H9 (cell line): ENCODE results near the gene P4HA1. TPM values are rescaled to one million over a fixed set of nuclear protein-coding genes. Genes with fewer than 3 reads are reported as not detected.

Source experiments
- DNase-seq: peaks from one replicate; pipeline ENCODE4 v3.0.0-alpha.2; 2017
- H2AFZ ChIP-seq: one replicate; pipeline ENCODE4 v1.6.1; 2013; ENCODE audit warnings: mild to moderate bottlenecking, low read length, control low read depth, moderate library complexity
- H2AK5ac ChIP-seq: 2 replicates; pipeline ENCODE4 v1.6.1; 2013; ENCODE audit warnings: low read length, control low read depth, mixed read lengths; ENCODE audit not compliant: insufficient read length
- H2BK120ac ChIP-seq: one replicate; pipeline ENCODE4 v1.6.1; 2013; ENCODE audit warnings: low read depth, mild to moderate bottlenecking, low read length, control low read depth, inconsistent platforms; ENCODE audit not compliant: poor library complexity, severe bottlenecking
- H2BK12ac ChIP-seq: 2 replicates; pipeline ENCODE4 v1.6.1; 2013; ENCODE audit warnings: low read length, control low read depth, mixed read lengths, low read depth; ENCODE audit not compliant: insufficient read length
- H2BK15ac ChIP-seq: 2 replicates; pipeline ENCODE4 v1.6.1; 2013; ENCODE audit warnings: low read depth, low read length, control low read depth
- H2BK20ac ChIP-seq: one replicate; pipeline ENCODE4 v1.6.1; 2013; ENCODE audit warnings: low read depth, mild to moderate bottlenecking, low read length, control low read depth, inconsistent platforms; ENCODE audit not compliant: poor library complexity, severe bottlenecking
- H2BK5ac ChIP-seq: 2 replicates; pipeline ENCODE4 v1.6.1; 2013; ENCODE audit warnings: low read length, control low read depth, mixed read lengths; ENCODE audit not compliant: insufficient read length
- H3K14ac ChIP-seq: 2 replicates; pipeline ENCODE4 v1.6.1; 2013; ENCODE audit warnings: low read length, control low read depth; ENCODE audit not compliant: insufficient read depth
- H3K18ac ChIP-seq: 2 replicates; pipeline ENCODE4 v1.6.1; 2013; ENCODE audit warnings: low read depth, mild to moderate bottlenecking, mixed read lengths, low read length, control low read depth; ENCODE audit not compliant: insufficient read length
- H3K23ac ChIP-seq: 2 replicates; pipeline ENCODE4 v1.6.1; 2013; ENCODE audit warnings: low read length, control low read depth, mixed read lengths, low read depth; ENCODE audit not compliant: insufficient read length
- H3K23me2 ChIP-seq: 2 replicates; pipeline ENCODE4 v1.6.1; 2013; ENCODE audit warnings: low read depth, mild to moderate bottlenecking, mixed read lengths, low read length, control low read depth; ENCODE audit not compliant: insufficient read length, poor library complexity, severe bottlenecking
- H3K27ac ChIP-seq: 2 replicates; pipeline ENCODE4 v1.5.1; 2013; ENCODE audit warnings: low read length, control low read depth, mixed read lengths, low read depth; ENCODE audit not compliant: insufficient read length
- H3K27me3 ChIP-seq: 2 replicates; pipeline ENCODE4 v1.6.1; 2013; ENCODE audit warnings: low read length, control low read depth, inconsistent platforms; ENCODE audit not compliant: insufficient read depth
- H3K4ac ChIP-seq: 2 replicates; pipeline ENCODE4 v1.6.1; 2013; ENCODE audit warnings: low read depth, mild to moderate bottlenecking, control low read depth, inconsistent platforms, low read length, moderate library complexity
- H3K4me1 ChIP-seq: 2 replicates; pipeline ENCODE4 v1.6.1; 2013; ENCODE audit warnings: low read length, control low read depth, inconsistent platforms; ENCODE audit not compliant: insufficient read depth
- H3K4me2 ChIP-seq: 2 replicates; pipeline ENCODE4 v1.6.1; 2013; ENCODE audit warnings: low read length, control low read depth, mixed read lengths; ENCODE audit not compliant: insufficient read length, insufficient read depth
- H3K56ac ChIP-seq: 2 replicates; pipeline ENCODE4 v1.6.1; 2013; ENCODE audit warnings: low read depth, mild to moderate bottlenecking, mixed read lengths, low read length, control low read depth; ENCODE audit not compliant: insufficient read length
- H3K79me1 ChIP-seq: 2 replicates; pipeline ENCODE4 v1.6.1; 2013; ENCODE audit warnings: low read depth, mild to moderate bottlenecking, moderate library complexity, low read length, control low read depth, inconsistent platforms; ENCODE audit not compliant: insufficient read depth, poor library complexity, severe bottlenecking
- H3K79me2 ChIP-seq: 2 replicates; pipeline ENCODE4 v1.6.1; 2013; ENCODE audit warnings: low read length, control low read depth, inconsistent platforms; ENCODE audit not compliant: insufficient read depth
- H3K9ac ChIP-seq: 2 replicates; pipeline ENCODE4 v1.6.1; 2013; ENCODE audit warnings: low read length, control low read depth, mixed read lengths; ENCODE audit not compliant: insufficient read length; ENCODE audit errors: extremely low read depth
- H3K9me3 ChIP-seq: one replicate; pipeline ENCODE4 v1.6.1; 2013; ENCODE audit warnings: low read depth, low read length, inconsistent platforms; ENCODE audit not compliant: control insufficient read depth
- H3T11ph ChIP-seq: one replicate; pipeline ENCODE4 v1.6.1; 2013; ENCODE audit warnings: mild to moderate bottlenecking, low read length, control low read depth, inconsistent platforms
- H4K20me1 ChIP-seq: one replicate; pipeline ENCODE4 v1.6.1; 2013; ENCODE audit not compliant: control insufficient read depth, insufficient read length, insufficient read depth
- H4K5ac ChIP-seq: 2 replicates; pipeline ENCODE4 v1.6.1; 2013; ENCODE audit warnings: low read depth, mild to moderate bottlenecking, mixed read lengths, low read length, control low read depth; ENCODE audit not compliant: insufficient read length
- H4K8ac ChIP-seq: replicated peaks from 2 replicates; pipeline ENCODE4 v1.6.1; 2013; ENCODE audit warnings: low read length, control low read depth, mixed read lengths, low read depth; ENCODE audit not compliant: insufficient read length
- H4K91ac ChIP-seq: 2 replicates; pipeline ENCODE4 v1.6.1; 2013; ENCODE audit warnings: low read depth, mild to moderate bottlenecking, moderate library complexity, mixed read lengths, low read length, control low read depth; ENCODE audit not compliant: insufficient read length
- H3K27ac Mint-ChIP-seq, 3 experiments: 2 replicates in 2 of 3; 3 replicates in 1 of 3; pipeline ENCODE4 v1.8.0; 2020 to 2021; ENCODE audit warnings: mixed read lengths in 3 of 3, mild to moderate bottlenecking in 1 of 3, moderate library complexity in 1 of 3
- H3K27me3 Mint-ChIP-seq: 2 replicates; pipeline ENCODE4 v1.8.0; 2021; ENCODE audit warnings: low read depth, mild to moderate bottlenecking, moderate library complexity, mixed read lengths
- H3K36me3 Mint-ChIP-seq, 3 experiments: 2 replicates in 2 of 3; 3 replicates in 1 of 3; pipeline ENCODE4 v1.8.0; 2020 to 2021; ENCODE audit warnings: low read depth in 3 of 3, mixed read lengths in 3 of 3; ENCODE audit not compliant: insufficient read depth in 1 of 3
- H3K4me1 Mint-ChIP-seq, 2 experiments: 2 replicates each; pipeline ENCODE4 v1.8.0; 2020; ENCODE audit warnings: mixed read lengths in 2 of 2
- H3K4me3 Mint-ChIP-seq, 2 experiments: 2 replicates in 1 of 2; 3 replicates in 1 of 2; pipeline ENCODE4 v1.8.0; 2020 to 2021; ENCODE audit warnings: mild to moderate bottlenecking in 2 of 2, mixed read lengths in 2 of 2, moderate library complexity in 1 of 2
- H3K9me3 Mint-ChIP-seq, 2 experiments: 2 replicates in 1 of 2; 3 replicates in 1 of 2; pipeline ENCODE4 v1.8.0; 2020; ENCODE audit warnings: mild to moderate bottlenecking in 2 of 2, mixed read lengths in 2 of 2, moderate library complexity in 1 of 2
- WGBS: extraction: QIAGEN DNeasy Blood & Tissue Kit; methylation state at CpG from one replicate; pipeline ENCODE4 v1.1.7; 2013; ENCODE audit warnings: missing lambda C conversion rate, low lambda C conversion rate, mixed read lengths; ENCODE audit not compliant: insufficient read length; ENCODE audit errors: extremely low coverage; 5-methylcytosine and 5-hydroxymethylcytosine counted together
- total RNA-seq: library from RNA; stranded (reverse); gene quantifications from 2 replicates; pipeline ENCODE4 v1.2.1, GENCODE V29; 2021
- TF ChIP-seq, protein P1 (sequence below): fragments of 200-600 bp; sonication (generic); conservative IDR thresholded peaks from 3 replicates; pipeline ENCODE4 v1.8.0; 2021; ENCODE audit warnings: antibody characterized with exemption, mild to moderate bottlenecking

P4HA1 gene
- total RNA-seq, 1 experiment from 2014 or later, result 48.6 TPM

DNA sequence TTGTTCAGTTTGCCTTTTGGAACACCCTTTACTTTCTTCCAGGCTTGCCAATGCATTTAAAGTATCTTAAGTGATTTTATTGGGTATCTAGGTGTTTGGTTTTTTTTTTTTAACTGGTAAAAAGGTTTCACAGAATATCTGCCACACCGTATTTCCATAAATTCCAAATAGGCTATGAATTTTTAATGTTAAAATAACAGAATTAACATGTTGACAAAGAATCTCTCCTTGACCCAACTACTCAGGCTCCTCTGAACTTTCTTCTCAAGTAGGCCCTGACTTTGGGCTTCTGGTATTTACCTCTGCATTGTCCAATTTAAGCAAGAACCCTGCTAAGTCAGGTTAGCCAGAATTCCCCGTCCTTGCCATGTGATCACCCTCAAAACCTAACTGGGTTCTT is 80.9 kb downstream of the P4HA1 start:
- no peaks in the 10 kb centered on the region for H4K20me1 ChIP-seq
- peak overlapping the region in 2 of 3 experiments; percentile 20 to 87; a peak in 3 of 7 replicates for H3K27ac Mint-ChIP-seq

More for the DNA sequence above, 80.9 kb downstream of the P4HA1 start:
- Histone ChIP-seq H2BK12ac (no peak overlapping the region), H3K4ac (no peak overlapping the region), H2BK120ac (no peak overlapping the region), H3K4me2 (no peak overlapping the region), H3K23me2 (no peaks in the 10 kb centered on the region), H2BK5ac (no peak overlapping the region), H3K79me1 (no peaks in the 10 kb centered on the region), H3K56ac (no peak overlapping the region), H3K23ac (no peak overlapping the region), H2AFZ (no peak overlapping the region), H2BK15ac (no peak overlapping the region), H2BK20ac (no peak overlapping the region), H3K79me2 (no peaks in the 10 kb centered on the region), H4K91ac (no peak overlapping the region), H3K4me1 (no peaks in the 10 kb centered on the region), H4K8ac (no peak overlapping the region), H2AK5ac (no peak overlapping the region), H3T11ph (no peak overlapping the region), H3K27me3 (no peaks in the 10 kb centered on the region), H4K5ac (no peak overlapping the region), H3K9me3 (no peaks in the 10 kb centered on the region), H3K18ac (no peak overlapping the region), H3K9ac (no peak overlapping the region), H3K27ac (no peak overlapping the region), H3K14ac (no peak overlapping the region)
- peaks cover 0 to 7% of the 10 kb centered on the region in 2 experiments; a peak in 1 of 4 replicates for H3K4me1 Mint-ChIP-seq
- TF ChIP-seq, protein P1, sequence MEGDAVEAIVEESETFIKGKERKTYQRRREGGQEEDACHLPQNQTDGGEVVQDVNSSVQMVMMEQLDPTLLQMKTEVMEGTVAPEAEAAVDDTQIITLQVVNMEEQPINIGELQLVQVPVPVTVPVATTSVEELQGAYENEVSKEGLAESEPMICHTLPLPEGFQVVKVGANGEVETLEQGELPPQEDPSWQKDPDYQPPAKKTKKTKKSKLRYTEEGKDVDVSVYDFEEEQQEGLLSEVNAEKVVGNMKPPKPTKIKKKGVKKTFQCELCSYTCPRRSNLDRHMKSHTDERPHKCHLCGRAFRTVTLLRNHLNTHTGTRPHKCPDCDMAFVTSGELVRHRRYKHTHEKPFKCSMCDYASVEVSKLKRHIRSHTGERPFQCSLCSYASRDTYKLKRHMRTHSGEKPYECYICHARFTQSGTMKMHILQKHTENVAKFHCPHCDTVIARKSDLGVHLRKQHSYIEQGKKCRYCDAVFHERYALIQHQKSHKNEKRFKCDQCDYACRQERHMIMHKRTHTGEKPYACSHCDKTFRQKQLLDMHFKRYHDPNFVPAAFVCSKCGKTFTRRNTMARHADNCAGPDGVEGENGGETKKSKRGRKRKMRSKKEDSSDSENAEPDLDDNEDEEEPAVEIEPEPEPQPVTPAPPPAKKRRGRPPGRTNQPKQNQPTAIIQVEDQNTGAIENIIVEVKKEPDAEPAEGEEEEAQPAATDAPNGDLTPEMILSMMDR, result no peak
- peaks cover 6 to 41% (median 29%) of the 10 kb centered on the region in 3 experiments; a peak in 6 of 7 replicates for H3K36me3 Mint-ChIP-seq
- H3K27me3 Mint-ChIP-seq, result no peaks in the 10 kb centered on the region
- H3K9me3 Mint-ChIP-seq, result no peaks in the 10 kb centered on the region
- no peak overlapping the region for H3K4me3 Mint-ChIP-seq
- WGBS, result no CpG with 5 or more reads among the region's 2 CpGs
- DNase-seq, result no peak
